GM18907 (cell line): Measurements from ENCODE around the gene FAM120B.

ENCODE experiments used
- ATAC-seq: cut with Tn5 transposase; IDR thresholded peaks from one replicate; pipeline ENCODE4 v1.9.1; 2021; ENCODE audit warnings: mild to moderate bottlenecking, moderate library complexity; ENCODE audit not compliant: unreplicated experiment

Gene FAM120B

DNA sequence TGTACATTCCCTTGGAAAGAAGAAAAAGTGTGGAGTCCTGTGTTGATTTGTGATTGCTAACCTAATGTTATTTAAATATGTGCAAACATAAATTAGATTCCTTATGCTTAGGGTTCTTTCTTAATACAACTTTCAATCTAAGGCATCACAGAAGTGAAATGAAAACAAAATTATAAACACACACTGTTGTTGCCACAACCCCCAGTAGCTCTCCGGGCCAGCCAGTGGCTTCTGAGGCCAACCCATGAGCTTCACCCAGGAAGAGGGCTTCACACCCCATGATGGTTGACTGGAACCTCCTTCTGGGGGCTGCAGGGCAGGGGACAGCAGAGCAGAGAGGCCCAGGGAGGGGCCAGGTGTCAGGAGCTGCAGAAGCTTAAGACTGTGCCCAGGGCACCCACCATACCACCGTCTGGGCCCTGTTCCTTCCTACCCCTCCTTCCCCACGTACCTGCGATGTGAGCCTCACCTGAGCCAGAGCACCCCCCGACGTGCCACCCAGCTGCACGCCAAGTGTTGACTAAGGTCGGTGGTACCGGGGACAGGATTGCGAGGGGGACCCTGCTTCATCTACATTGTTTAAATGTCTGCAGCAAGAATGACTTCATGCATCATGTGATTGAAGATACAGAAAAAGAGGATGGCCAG, 110.5 kb downstream of the FAM120B start:
- no peak for ATAC-seq

DNA sequence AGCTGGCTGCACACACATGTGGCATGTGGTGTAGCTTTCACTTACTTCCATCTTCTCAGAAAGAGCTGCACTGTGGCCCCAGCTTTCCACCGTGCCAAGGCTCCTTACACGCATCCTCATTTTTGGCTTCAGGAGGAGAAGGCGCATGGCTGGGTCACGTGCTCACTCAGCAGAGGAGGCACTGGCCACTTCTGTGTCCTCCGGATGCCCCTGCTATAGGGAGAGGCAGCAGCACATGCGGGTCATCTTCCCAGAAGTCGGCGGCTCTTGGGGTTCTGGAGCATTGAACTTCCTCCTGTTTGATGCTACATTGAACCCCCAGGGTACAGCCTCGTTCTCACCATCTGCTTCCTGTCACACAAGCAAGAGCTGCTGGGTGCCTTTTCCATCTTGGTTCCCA, 111.3 kb downstream of the FAM120B start:
- no peak for ATAC-seq

DNA sequence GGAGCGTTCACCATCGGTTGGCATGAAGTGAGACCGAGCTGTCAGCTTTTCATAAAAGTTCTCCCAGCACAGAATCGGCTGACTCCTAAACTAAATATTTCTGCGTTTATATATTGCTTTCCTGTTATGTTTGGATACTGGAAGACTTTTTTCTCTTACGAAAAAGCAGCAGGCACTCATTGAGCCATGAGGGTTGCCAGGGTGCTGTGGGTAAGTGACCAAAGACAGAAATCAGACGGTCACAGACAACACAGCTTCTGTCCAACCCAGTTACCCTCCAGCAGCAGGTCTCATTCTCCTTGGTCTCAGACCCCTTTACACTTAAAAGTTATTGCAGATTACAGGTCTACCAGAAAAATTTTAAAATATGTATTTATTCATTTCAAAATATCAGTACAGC, 113.7 kb downstream of the FAM120B start:
- no peak for ATAC-seq

DNA sequence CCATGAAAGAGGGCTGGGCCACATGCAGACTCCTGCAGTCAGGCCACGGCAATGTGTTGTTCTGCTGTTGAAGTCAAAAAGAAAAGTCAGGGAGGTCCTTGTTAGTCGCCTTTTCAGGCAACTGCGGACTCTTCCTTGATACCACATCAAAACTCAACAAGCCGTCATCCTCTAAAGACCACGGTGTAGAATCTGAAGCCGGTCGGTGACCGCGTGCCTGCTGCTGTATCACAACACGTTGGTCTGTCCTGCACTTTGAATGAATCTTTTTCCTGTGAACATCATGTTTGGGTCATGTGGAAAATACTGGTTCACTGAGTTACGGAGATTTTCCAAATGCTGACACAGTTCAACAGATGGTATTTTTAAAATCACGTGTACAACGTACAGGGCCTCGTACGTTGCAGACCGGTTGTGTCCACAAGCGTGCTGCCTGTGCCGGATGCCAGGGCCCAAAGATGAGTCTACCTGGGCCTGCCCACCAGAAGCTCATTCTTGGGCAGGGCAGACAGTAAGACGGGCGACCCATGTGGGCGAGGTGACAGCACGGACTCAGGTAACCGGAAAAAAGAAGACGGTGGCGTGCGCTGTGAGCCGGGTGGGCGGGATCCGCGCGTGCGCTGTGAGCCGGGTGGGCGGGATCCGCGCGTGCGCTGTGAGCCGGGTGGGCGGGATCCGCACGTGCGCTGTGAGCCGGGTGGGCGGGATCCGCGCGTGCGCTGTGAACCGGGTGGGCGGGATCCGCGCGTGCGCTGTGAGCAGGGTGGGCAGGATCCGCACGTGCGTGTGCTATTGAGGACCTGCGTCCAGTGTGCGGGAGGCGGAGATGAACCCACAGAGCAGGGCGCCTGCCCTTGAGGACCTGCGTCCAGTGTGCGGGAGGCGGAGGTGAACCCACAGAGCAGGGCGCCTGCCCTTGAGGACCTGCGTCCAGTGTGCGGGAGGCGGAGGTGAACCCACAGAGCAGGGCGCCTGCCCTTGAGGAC, 114.5 kb downstream of the FAM120B start:
- ATAC-seq = no peak

DNA sequence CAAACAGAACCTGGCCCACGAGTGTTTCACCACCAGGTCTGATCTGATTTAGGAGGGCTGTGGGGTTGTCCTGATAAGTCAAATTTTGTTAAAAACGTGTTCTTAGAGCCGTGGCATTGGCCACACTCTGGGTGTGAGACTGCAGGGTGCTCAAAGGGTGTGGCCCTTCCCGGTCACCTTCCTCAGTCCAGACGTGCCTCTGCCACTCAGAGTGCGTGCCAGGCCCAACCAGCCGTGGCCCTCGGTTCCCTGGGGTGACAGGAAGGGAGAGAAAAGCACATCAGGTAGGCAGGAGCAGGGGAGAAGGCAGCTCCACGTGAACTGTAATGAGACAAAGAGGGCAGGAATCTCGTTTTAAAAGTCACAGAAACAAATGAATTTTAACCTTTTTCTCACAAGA, 115.4 kb downstream of the FAM120B start:
- ATAC-seq = no peak

DNA sequence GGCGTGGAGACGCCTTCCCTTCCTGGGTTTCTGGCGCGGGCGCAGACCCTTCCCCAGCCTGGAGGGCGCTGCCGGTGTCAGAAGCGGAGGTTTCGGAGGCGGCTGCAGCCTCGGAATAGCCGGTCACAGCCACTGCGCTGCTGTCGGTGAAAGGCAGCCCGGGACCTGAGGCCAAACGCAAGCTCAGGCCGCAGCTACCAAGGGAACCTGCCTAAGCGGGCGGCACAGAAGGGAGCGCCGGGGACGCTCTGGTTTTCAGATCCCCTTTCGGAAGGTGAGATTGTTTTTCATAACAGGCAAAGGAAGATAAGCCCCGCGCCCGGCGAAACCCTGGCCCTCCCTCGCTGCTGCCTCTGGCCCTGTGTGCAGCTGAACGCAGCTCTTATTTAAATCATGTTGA, 116.5 kb downstream of the FAM120B start:
- ATAC-seq = no peak

DNA sequence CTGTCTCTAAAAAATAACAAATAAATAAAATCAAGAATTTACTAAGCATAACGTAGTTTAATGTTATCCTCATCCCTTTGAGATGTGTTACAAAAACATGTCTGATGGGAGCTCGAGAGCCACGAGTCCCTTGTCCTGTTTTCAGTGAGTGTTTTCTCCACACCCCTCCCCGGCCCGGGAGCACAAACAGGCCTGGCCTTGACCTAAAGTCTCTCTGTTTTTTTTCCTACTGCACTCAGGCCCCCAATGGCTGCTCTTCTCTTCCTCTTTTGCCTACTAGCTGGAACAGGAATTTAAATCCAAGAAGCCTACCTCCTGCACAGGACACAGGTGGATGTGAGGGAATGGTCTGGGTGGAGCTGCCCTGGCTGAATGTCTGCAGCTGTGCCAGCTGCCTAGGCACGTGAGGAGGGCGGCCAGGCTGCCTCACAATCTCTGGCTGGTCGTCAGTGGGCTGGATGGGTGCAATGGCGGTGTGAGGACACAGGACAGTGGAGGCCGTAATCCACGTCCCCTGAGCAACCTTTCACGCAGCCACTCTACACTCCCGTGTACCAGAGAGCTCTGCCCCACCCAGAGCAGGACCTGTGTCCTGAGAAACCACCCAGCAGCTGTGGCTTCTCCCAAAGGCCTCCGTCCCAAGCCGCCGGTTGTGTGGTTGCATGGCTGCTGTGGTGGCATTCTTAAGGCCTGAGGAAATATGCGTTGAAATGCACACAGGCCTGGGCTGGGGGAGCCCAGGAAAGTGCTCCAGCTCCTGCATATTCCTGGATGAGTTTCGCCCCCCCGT, 117.5 kb downstream of the FAM120B start:
- no peak for ATAC-seq

DNA sequence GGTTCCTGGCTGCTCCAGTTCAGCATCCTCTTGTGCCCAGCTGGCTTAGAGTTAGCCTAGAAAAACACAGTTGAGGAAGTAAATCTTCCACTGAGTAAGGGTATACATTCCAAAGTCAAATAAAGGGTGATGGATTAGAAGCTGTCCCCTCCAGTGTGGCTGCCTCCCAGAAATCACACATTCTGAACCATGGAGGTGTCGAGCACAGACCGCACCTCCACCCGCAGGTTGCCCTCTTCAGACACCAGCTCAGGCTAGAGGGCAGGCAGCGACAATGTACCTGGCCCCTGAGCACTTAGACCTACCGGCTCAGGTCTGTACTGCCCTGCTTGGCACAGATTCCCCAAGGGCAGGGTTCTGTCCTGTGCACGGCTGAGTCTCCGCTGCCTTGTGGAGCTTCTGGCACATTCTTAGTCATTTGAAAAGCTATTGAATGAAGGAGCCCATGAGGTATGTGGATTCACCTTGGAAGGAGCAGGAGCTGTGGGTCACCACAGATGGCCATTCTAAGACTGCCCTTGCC, 118.1 kb downstream of the FAM120B start:
- ATAC-seq = no peak

DNA sequence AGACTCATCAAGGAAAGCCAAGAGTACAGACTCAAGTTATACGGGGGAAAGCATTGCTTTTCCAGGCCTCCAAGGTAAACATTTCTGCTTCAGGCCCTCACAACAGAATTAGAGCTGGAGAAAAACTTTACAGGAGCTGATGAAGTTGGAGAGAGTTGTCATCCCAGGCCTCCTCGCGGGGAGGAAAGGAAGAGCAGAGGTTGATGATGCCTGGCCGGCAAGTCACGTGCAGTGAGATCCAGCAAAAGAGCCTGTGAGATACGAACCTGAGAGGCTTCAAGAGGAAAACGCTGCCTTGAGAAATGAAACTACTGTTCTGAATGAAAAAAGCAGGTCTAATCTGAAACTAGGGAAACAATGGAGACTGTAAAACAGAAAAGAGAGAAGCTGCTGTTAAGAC, 122.9 kb downstream of the FAM120B start:
- ATAC-seq = no peak

DNA sequence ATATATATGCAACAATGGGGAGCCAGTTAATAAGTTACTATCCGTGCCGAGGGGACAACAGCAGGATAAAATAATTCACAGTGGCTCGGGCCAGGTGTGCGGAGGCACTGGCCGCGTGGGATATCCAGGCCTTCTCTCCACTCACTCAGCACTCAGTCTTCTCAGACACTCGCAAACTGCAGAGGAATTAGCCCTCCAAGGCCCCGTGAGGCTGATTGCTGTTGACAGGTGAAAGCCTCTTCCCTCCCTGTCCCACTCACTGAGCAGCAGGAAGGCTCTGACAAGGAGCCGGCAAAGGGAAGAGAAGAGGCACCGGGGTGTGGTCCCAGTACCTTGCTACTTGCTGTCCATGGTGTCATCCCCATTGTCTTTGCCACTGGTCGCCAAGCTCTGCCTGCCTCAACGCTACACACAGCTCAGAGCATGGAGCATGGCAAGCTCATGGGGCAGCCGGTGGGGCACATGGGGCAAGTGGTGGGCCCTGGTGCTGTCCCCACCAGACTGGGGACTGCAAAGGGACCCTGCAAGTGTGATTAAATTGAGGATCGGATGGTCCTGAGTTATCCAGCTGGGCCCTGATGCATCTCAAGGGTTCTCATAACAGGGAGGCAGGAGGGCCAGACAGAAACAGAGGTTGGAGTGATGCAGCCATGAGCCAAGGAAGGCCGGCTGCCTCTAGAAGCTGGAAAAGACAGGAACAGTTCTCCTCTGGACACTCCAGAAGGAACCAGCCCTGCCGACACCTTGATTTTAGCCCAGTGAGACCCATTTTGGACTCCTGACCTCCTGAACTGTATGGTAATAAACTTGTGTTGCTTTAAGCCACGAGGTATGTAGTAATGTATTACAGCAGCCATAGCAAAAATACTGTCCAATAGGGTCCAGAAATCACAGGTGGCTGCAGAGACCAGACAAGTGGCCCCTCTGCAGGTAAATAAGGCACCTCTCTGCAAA, 126.9 kb downstream of the FAM120B start:
- ATAC-seq = no peak

DNA sequence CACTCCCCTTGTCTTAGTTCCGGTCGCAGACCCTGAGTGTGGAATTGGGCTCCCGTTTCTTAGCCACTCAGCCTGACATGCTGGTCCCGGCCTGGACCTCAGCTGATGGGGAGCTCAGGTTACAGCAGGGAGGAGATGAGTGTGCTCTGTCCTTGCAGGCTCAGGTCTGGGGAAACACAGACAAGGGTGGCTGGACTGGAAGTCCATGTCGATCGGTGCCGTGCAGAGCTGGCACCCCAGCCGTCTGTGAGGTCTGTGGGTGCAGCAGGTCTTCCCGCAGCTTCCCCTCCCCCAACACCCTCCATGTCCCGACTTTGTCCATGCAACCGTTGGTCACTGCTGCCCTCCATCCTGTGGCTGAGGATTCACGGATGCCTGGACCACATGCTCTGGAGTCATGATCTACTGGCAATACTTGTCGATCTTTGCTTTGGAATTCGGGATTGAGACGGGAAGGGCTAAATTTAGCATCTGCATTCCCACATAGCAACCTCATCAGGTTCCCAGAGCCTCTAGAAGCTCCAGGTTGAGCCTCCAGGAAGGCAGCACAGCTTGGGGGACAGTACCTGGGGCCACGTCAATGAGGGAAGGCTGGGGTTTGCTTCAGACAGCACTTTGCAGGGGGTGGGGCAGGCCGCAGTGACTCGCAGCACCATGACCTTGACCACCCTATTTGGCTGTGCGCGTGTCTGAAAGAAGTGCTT, 127.7 kb downstream of the FAM120B start:
- no peak for ATAC-seq

DNA sequence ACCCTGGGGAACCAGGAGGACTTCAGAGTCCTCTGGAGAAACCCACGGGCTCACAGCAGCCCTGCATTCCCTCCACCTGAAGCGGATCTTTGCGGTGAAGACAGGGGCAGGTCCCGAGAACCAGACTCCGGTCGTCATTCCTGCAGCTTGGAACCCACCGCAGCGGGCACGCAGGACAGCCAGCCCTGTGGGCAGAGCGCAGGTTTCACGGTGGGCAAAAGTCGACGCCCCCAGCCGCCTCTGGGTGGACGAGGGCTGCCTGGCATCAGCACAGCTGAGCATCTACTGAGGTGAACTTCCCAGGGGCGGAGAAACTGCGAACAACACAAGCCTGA, 128.2 kb downstream of the FAM120B start:
- no peak for ATAC-seq

DNA sequence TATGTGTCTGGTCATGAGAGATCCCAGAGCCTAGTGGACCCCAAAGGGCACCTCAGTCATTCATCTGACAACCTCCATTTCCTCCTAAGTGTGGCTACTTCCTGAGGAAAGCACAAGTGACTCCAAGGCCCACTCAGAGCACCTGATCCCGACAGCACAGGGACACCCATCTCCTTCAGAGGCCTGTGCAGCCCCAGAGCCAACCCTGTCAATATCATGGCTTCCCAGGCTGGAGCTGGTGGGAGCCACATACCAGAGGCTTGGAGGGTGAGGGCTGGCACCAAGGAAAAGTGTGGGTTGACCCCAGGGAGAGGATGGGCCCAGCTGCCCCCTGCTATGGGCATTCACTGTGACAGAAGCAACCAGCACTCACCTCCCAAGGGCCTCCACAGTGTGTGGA, 129.2 kb downstream of the FAM120B start:
- ATAC-seq = no peak

DNA sequence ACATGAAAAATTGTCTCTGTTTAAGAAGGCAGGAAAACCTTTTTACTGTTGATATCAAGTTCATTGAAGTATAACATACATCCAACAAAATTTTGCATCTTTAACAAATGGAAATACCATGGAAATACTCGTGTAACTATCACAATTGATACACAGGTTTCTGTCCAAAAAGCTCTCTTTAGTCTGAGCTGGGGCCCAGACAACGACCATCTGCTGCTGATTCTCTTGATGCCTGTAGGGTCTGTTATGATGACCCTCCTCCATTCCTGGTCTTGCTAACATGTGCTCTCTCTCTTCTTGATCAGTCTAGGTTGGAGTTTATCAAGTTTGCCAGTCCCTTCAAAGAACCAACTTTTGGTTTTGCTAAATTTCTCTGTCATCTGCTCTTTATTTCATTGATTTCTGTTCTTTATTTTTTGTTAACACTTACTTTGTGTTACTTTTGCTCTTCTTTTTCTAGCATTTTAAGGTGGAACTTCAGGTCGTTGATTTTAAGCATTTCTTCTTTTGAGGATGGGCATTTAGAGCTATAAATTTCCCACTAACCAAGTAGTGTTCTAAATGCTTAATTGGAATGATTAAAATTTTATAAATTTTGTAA, 129.8 kb downstream of the FAM120B start:
- ATAC-seq = no peak

DNA sequence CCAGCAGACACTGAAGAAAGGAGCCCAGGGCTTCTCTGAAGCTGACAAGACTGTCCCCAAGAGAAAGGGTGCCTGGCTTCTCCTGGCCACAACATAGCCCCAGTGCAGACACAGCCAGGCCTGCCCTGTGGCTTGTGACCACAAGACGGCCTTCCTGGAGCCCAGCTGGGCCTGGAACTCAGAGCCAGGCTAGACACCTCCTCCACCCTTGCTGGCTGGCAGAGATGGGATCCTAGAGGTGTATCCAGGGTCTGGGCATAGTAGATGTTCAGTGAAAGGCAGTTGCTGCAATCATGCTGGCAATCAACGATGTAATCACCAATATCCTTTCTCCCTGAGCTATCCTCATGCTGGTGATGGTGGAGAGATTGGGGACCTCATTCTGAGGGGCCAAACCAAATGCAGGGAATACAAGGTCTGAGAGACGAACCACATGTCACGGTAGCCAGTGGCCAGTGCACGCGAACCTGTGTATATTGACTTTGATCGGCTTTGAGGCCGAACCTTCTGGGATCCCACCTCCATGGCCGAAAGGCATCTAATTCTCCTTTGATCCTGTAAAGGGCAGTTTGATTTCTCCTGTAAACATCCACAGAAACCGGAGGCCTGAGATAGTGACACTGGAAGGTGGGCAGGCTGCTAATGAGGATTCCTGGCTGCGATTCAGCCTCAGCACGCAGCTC, 131.3 kb downstream of the FAM120B start:
- ATAC-seq = peak; percentile 5

DNA sequence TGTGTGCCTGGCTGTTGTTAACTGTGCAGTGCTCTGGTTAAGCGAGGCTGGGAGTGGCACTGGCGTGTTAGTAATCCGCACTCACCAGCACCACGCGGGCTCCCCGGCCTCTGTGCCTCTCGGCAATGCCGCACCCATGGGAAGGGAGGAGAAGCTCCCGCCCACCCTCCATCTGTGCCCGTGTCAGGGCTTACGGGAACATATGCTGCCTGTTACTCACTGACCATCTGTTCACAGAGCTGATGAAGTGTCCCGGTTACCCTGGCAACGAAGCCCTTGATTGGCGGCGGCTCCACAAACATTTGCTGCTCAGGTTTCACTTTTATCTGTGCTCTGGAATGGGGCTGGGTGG, 131.8 kb downstream of the FAM120B start:
- ATAC-seq = peak; percentile 96

DNA sequence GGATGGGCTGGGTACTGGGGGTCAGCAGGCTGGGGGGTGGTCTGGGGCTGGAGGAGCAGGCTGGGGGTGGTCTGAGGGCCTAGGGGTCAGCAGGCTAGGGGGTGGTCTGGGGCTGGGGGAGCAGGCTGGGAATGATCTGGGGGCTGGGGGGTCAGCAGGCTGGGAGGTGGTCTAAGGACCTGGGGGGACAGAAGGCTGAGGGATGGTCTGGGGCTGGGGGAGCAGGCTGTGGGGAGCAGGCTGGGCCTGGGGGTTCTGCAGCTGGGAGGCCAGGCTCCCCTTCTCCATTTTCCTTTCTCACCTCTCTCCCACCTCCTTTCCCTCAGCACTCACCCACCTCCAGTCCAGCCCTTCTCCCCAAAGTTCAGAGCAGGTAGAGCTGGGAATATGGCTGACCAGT, 132.3 kb downstream of the FAM120B start:
- no peak for ATAC-seq
